Mesothelial cell of epicardium (in vitro differentiated cells): ENCODE measurements around the gene P2RY6. TPM values are rescaled to one million over a fixed set of nuclear protein-coding genes. Genes with fewer than 3 reads are reported as not detected.

Experiments
- DNase-seq, 2 experiments: peaks; one replicate each; pipeline ENCODE4 v3.0.0; 2021; ENCODE audit warnings: low spot score in 2 of 2; ENCODE audit not compliant: unreplicated experiment in 2 of 2
- H3K27ac Mint-ChIP-seq: 2 replicates; pipeline ENCODE4 v1.8.0; 2021; ENCODE audit warnings: mixed read lengths
- H3K27me3 Mint-ChIP-seq: 2 replicates; pipeline ENCODE4 v1.8.0; 2021; ENCODE audit warnings: low read depth, mixed read lengths
- H3K36me3 Mint-ChIP-seq: 2 replicates; pipeline ENCODE4 v1.8.0; 2021; ENCODE audit warnings: mixed read lengths
- H3K4me1 Mint-ChIP-seq: 2 replicates; pipeline ENCODE4 v1.8.0; 2021; ENCODE audit warnings: mixed read lengths
- H3K4me3 Mint-ChIP-seq: 2 replicates; pipeline ENCODE4 v1.8.0; 2021; ENCODE audit warnings: mild to moderate bottlenecking, moderate library complexity, mixed read lengths
- H3K9me3 Mint-ChIP-seq: 2 replicates; pipeline ENCODE4 v1.8.0; 2021; ENCODE audit warnings: mixed read lengths
- CTCF ChIP-seq: fragments of 200-600 bp; sonication (generic); IDR thresholded peaks from one replicate; pipeline ENCODE4 v1.5.0; 2021; ENCODE audit warnings: antibody characterized with exemption; ENCODE audit not compliant: unreplicated experiment
- total RNA-seq: library from RNA; stranded (reverse); gene quantifications from 3 replicates; pipeline ENCODE4 v1.2.1, GENCODE V29; 2021

The P2RY6 gene
- total RNA-seq, 1 donor from 2014 or later, result 0.45 TPM

- no peak for TF ChIP-seq CTCF
- DNase-seq, result peak; percentile 59 to 66
- Mint-ChIP-seq H3K27me3 (no peaks in the 10 kb centered on the region), H3K36me3 (no peaks in the 10 kb centered on the region), H3K27ac (peak within 1 kb of the TSS; percentile 94), H3K4me1 (peaks cover 51% of the 10 kb centered on the region), H3K9me3 (no peaks in the 10 kb centered on the region), H3K4me3 (peak within 1 kb of the TSS; percentile 77)
These were observed 36.1 kb downstream of the P2RY6 start, which contains the start of gene ARHGEF17 for GRCh38 chr11:73308003-73308960. ARHGEF17 (plus strand) TSS chr11:73308276; CDS start chr11:73308639, 363 bp downstream.

GRCh38 chr11:73308961-73309919, 37.1 kb downstream of the P2RY6 start:
- peak; percentile 75 to 85 for DNase-seq
- no peaks in the 10 kb centered on the region for H3K27me3 Mint-ChIP-seq
- no peaks in the 10 kb centered on the region for H3K36me3 Mint-ChIP-seq
- H3K9me3 Mint-ChIP-seq, result no peaks in the 10 kb centered on the region
- peak overlapping the region; percentile 77 for H3K4me3 Mint-ChIP-seq
- peak overlapping the region; percentile 93 for H3K27ac Mint-ChIP-seq
- H3K4me1 Mint-ChIP-seq, result peaks cover 60% of the 10 kb centered on the region
- no peak for TF ChIP-seq CTCF

GRCh38 chr11:73310076-73310475, 37.9 kb downstream of the P2RY6 start:
- H3K27ac Mint-ChIP-seq, result peak overlapping the region; percentile 93

GRCh38 chr11:73310661-73311393, 38.7 kb downstream of the P2RY6 start:
- Mint-ChIP-seq H3K9me3 (no peaks in the 10 kb centered on the region), H3K27me3 (no peaks in the 10 kb centered on the region), H3K4me3 (peak overlapping the region; percentile 77), H3K36me3 (no peaks in the 10 kb centered on the region), H3K4me1 (peaks cover 73% of the 10 kb centered on the region), H3K27ac (no peak overlapping the region)
- no peak for DNase-seq
- TF ChIP-seq CTCF, result no peak

More at GRCh38 chr11:73310076-73310475, 37.9 kb downstream of the P2RY6 start:
- DNase-seq, result no peak
- TF ChIP-seq CTCF, result no peak
- Mint-ChIP-seq H3K27me3 (no peaks in the 10 kb centered on the region), H3K4me3 (peak overlapping the region; percentile 77), H3K4me1 (peaks cover 69% of the 10 kb centered on the region), H3K36me3 (no peaks in the 10 kb centered on the region), H3K9me3 (no peaks in the 10 kb centered on the region)

- Mint-ChIP-seq H3K9me3 (no peaks in the 10 kb centered on the region), H3K4me1 (peaks cover 77% of the 10 kb centered on the region), H3K36me3 (peaks cover 3% of the 10 kb centered on the region), H3K4me3 (peak overlapping the region; percentile 77), H3K27ac (peak overlapping the region; percentile 9), H3K27me3 (no peaks in the 10 kb centered on the region)
- TF ChIP-seq CTCF, result no peak
- no peak for DNase-seq
These were observed 39.3 kb downstream of the P2RY6 start for GRCh38 chr11:73311394-73311869.
